BE2C (cell line): ENCODE measurements around the gene PCDHGC4.

Experiments
- DNase-seq: peaks from one replicate; pipeline ENCODE4 v3.0.0-alpha.2; 2020
- H3K27me3 ChIP-seq: fragments of 250-450 bp; sonication (Bioruptor Pico); 2 replicates; pipeline ENCODE4 v1.5.1; 2020; ENCODE audit warnings: mild to moderate bottlenecking
- H3K36me3 ChIP-seq: fragments of 250-450 bp; sonication (Bioruptor Pico); 2 replicates; pipeline ENCODE4 v1.5.1; 2020; ENCODE audit warnings: mild to moderate bottlenecking
- H3K4me1 ChIP-seq: fragments of 250-450 bp; sonication (Bioruptor Pico); 2 replicates; pipeline ENCODE4 v1.5.1; 2020
- H3K4me3 ChIP-seq: 2 replicates; pipeline ENCODE4 v1.5.1; 2011; ENCODE audit warnings: low read depth, low read length
- H3K9me3 ChIP-seq: fragments of 250-450 bp; sonication (Bioruptor Pico); 2 replicates; pipeline ENCODE4 v1.5.1; 2020
- CTCF ChIP-seq: IDR thresholded peaks from 2 replicates; pipeline ENCODE4 v1.5.1; 2012; ENCODE audit warnings: mild to moderate bottlenecking, low read depth, low read length

PCDHGC4 gene

GRCh38 chr5:141516672-141517025, 31.8 kb downstream of the PCDHGC4 start:
- Histone ChIP-seq H3K27me3 (no peaks in the 10 kb centered on the region), H3K4me3 (no peak overlapping the region), H3K4me1 (peaks cover 7% of the 10 kb centered on the region), H3K36me3 (peaks cover 52% of the 10 kb centered on the region), H3K9me3 (no peaks in the 10 kb centered on the region)
- no peak for TF ChIP-seq CTCF
- DNase-seq, result no peak

- Histone ChIP-seq H3K27me3 (no peaks in the 10 kb centered on the region), H3K4me3 (no peak overlapping the region), H3K4me1 (peaks cover 7% of the 10 kb centered on the region), H3K9me3 (no peaks in the 10 kb centered on the region), H3K36me3 (peaks cover 52% of the 10 kb centered on the region)
- no peak for DNase-seq
- TF ChIP-seq CTCF, result no peak
Measured at GRCh38 chr5:141517312-141517711, 32.5 kb downstream of the PCDHGC4 start.

GRCh38 chr5:141517880-141518617, 33.2 kb downstream of the PCDHGC4 start:
- H3K4me3 ChIP-seq, result no peak overlapping the region
- no peaks in the 10 kb centered on the region for H3K27me3 ChIP-seq
- no peaks in the 10 kb centered on the region for H3K9me3 ChIP-seq
- DNase-seq, result no peak
- peaks cover 7% of the 10 kb centered on the region for H3K4me1 ChIP-seq
- no peak for TF ChIP-seq CTCF
- H3K36me3 ChIP-seq, result peaks cover 59% of the 10 kb centered on the region

DNA sequence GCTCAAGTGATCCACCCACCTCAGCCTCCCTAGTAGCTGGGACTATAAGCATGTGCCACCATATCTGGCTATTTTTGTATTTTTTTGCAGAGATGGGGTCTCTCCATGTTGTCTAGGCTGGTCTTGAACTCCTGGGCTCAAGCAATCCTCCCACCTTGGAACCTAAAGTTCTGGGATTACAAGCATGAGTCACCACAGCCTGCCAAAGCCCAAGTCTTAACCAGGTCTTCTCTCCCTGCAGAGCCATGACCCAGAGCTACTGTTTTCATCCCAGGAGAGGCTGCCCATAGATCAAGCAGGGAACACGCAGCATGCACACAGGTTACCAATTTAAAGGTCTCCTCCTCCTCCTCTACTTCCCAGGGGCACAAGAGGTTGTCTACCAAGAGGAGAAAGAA, 33.8 kb downstream of the PCDHGC4 start:
- DNase-seq, result no peak
- H3K9me3 ChIP-seq, result no peaks in the 10 kb centered on the region
- no peaks in the 10 kb centered on the region for H3K27me3 ChIP-seq
- TF ChIP-seq CTCF, result no peak
- peaks cover 7% of the 10 kb centered on the region for H3K4me1 ChIP-seq
- H3K36me3 ChIP-seq, result peaks cover 63% of the 10 kb centered on the region
- H3K4me3 ChIP-seq, result no peak overlapping the region

DNA sequence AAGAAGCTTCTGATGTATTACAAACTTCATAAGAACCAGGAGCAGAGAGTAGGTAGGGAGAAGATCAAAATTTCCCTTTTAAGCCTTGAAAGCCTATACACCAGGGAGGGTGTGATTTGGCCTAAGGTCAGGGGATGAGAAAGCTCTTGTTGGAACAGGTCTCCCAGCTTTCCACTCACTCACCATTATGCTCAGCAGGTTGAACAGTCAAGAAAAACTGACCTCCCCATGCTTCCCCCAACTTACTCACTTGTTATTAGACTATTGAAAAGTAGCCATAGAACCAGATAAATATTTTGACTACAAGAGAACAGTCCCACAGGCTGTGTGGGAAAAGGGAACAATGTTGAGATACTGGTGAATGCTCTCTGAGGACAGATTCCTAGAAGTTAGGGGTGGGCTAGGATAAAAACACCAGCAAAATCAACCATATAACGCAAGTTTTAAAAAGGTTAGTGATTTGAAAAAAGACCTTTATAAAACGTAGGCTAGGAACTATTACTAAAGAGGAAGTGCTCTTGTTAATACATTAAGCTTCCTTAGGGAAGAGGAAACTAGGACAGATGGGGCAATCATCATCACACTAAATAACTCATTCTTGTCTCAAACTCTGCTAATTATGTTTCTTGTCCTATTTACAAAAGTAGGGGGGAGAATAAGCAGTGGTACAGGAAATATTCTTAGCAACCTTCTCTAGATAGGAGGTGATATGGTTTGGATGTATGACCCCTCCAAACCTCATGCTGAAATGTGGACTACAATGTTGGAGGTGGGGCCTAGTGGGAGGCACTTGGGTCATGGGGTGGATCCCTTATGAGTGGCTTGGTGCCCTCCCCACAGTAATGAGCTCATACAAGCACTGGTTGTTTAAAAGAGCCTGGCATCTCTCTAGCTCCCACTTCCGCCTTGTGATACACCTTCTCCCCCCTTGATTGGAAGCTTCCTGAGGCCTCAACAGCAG, 35.1 kb downstream of the PCDHGC4 start:
- H3K36me3 ChIP-seq, result peaks cover 70% of the 10 kb centered on the region
- no peak overlapping the region for H3K4me3 ChIP-seq
- TF ChIP-seq CTCF, result no peak
- DNase-seq, result no peak
- no peaks in the 10 kb centered on the region for H3K27me3 ChIP-seq
- peaks cover 8% of the 10 kb centered on the region for H3K4me1 ChIP-seq
- H3K9me3 ChIP-seq, result no peaks in the 10 kb centered on the region
